Right forelimb (tissue), 1 donor: ENCODE results near the gene PDK2.

Experiments
- DNase-seq: peaks from one replicate; pipeline ENCODE4 v3.0.0-alpha.2; 2018

PDK2 gene

GRCh38 chr17:50139950-50140885 lies 45.1 kb downstream of the PDK2 start:
- peak; percentile 79 for DNase-seq

- DNase-seq = no peak
Measured at GRCh38 chr17:50141026-50141744, 46.0 kb downstream of the PDK2 start.

- no peak for DNase-seq
Measured at GRCh38 chr17:50141745-50142110, 46.6 kb downstream of the PDK2 start.

- no peak for DNase-seq
Measured at GRCh38 chr17:50143461-50144176, 48.5 kb downstream of the PDK2 start.

- no peak for DNase-seq
Measured at GRCh38 chr17:50144355-50144754, 49.2 kb downstream of the PDK2 start.

GRCh38 chr17:50144845-50145531 lies 49.8 kb downstream of the PDK2 start:
- DNase-seq = no peak

- DNase-seq = no peak
Measured at GRCh38 chr17:50145532-50146229, 50.5 kb downstream of the PDK2 start.

GRCh38 chr17:50146230-50146926 lies 51.2 kb downstream of the PDK2 start:
- no peak for DNase-seq

- DNase-seq = no peak
Measured at GRCh38 chr17:50146927-50147665, 51.9 kb downstream of the PDK2 start.

GRCh38 chr17:50147841-50148225 lies 52.7 kb downstream of the PDK2 start:
- no peak for DNase-seq

GRCh38 chr17:50148226-50149090 lies 53.3 kb downstream of the PDK2 start:
- peak; percentile 82 for DNase-seq

- no peak for DNase-seq
Measured at GRCh38 chr17:50149091-50149416, 53.9 kb downstream of the PDK2 start.

GRCh38 chr17:50149417-50150353 lies 54.5 kb downstream of the PDK2 start:
- no peak for DNase-seq

- no peak for DNase-seq
Measured at GRCh38 chr17:50150354-50151040, 55.3 kb downstream of the PDK2 start, which contains the start of gene PPP1R9B. TSS of gene PPP1R9B (minus strand) at chr17:50150677. CDS start at chr17:50150513, 164 bp downstream.

- peak; percentile 93 for DNase-seq
Measured at GRCh38 chr17:50151041-50151936, 56.1 kb downstream of the PDK2 start.

GRCh38 chr17:50151937-50152547 lies 56.9 kb downstream of the PDK2 start:
- DNase-seq = peak; percentile 91
